Right ventricle myocardium inferior (tissue), 1 donor: ENCODE results near the gene FLT1. TPM values are rescaled to one million over a fixed set of nuclear protein-coding genes. Genes with fewer than 3 reads are reported as not detected.

ENCODE experiments used
- ATAC-seq: fragments of 200-7000 bp; cut with Tn5 transposase; one replicate; pipeline ENCODE4 v1.9.1; 2020; ENCODE audit warnings: mild to moderate bottlenecking, moderate library complexity
- DNase-seq: peaks from one replicate; pipeline ENCODE4 v3.0.0; 2021; ENCODE audit errors: missing footprints
- intact Hi-C: fragments of 100-400 bp; cut with DNase I; formaldehyde crosslinking; loops from one replicate; pipeline ENCODE4 v1.11.0; 2022
- total RNA-seq: library from RNA; stranded (reverse); fragmentation: NEBNext Ultra II Directional; extraction: Animal tissue kit (Norgen Biotek cat#: 25700); gene quantifications from one replicate; pipeline ENCODE4 v1.2.1, GENCODE V29; 2021
- donor health status: DM: no; HTN: yes; CAD: no; lungs with severe emphysema.

Gene FLT1
- total RNA-seq, 1 donor from 2014 or later, result 41.0 TPM

- intact Hi-C loops, result no loop called here
- DNase-seq (no peak), ATAC-seq (no peak)
These were observed 175.4 kb downstream of the FLT1 start for GRCh38 chr13:28319528-28319927.

GRCh38 chr13:28318496-28318895, 176.4 kb downstream of the FLT1 start:
- intact Hi-C loops, result no loop called here
- no peak for DNase-seq
- no peak for ATAC-seq

GRCh38 chr13:28316836-28317235, 178.1 kb downstream of the FLT1 start:
- ATAC-seq (no peak), DNase-seq (no peak)
- intact Hi-C loops, result no loop called here

- DNase-seq, result no peak
- intact Hi-C loops, result no loop called here
- no peak for ATAC-seq
These were observed 178.8 kb downstream of the FLT1 start for GRCh38 chr13:28316129-28316528.

- DNase-seq, result no peak
- intact Hi-C loops, result no loop called here
- ATAC-seq, result no peak
These were observed 180.0 kb downstream of the FLT1 start for GRCh38 chr13:28314879-28315278.

GRCh38 chr13:28313579-28313978, 181.3 kb downstream of the FLT1 start:
- DNase-seq, result no peak
- intact Hi-C loops, result no loop called here

GRCh38 chr13:28306325-28306724, 188.6 kb downstream of the FLT1 start:
- no peak for DNase-seq
- intact Hi-C loops, result no loop called here
- no peak for ATAC-seq

More at GRCh38 chr13:28313579-28313978, 181.3 kb downstream of the FLT1 start:
- no peak for ATAC-seq

- ATAC-seq, result no peak
- DNase-seq, result no peak
- intact Hi-C loops, result no loop called here
These were observed 193.1 kb downstream of the FLT1 start for GRCh38 chr13:28301839-28302238.

- intact Hi-C loops, result no loop called here
- DNase-seq (no peak), ATAC-seq (no peak)
These were observed 195.0 kb downstream of the FLT1 start for GRCh38 chr13:28299916-28300315.

GRCh38 chr13:28297341-28297740, 197.6 kb downstream of the FLT1 start:
- ATAC-seq, result no peak
- intact Hi-C loops, result no loop called here
- DNase-seq, result no peak

- intact Hi-C loops, result no loop called here
- ATAC-seq, result no peak
- no peak for DNase-seq
These were observed 208.7 kb downstream of the FLT1 start for GRCh38 chr13:28286263-28286662.

- no peak for DNase-seq
- intact Hi-C loops, result no loop called here
These were observed 211.3 kb downstream of the FLT1 start for GRCh38 chr13:28283600-28283999.

GRCh38 chr13:28282451-28282850, 212.5 kb downstream of the FLT1 start:
- ATAC-seq, result no peak
- no peak for DNase-seq

More at GRCh38 chr13:28283600-28283999, 211.3 kb downstream of the FLT1 start:
- ATAC-seq, result no peak

GRCh38 chr13:28273919-28274318, 221.0 kb downstream of the FLT1 start:
- DNase-seq, result no peak
- intact Hi-C loops, result no loop called here
- no peak for ATAC-seq

More at GRCh38 chr13:28282451-28282850, 212.5 kb downstream of the FLT1 start:
- intact Hi-C loops, result no loop called here

- ATAC-seq, result no peak
- intact Hi-C loops, result no loop called here
- DNase-seq, result no peak
These were observed 223.7 kb downstream of the FLT1 start for GRCh38 chr13:28271056-28271840.

GRCh38 chr13:28268800-28269223, 226.1 kb downstream of the FLT1 start:
- intact Hi-C loops, result no loop called here
- DNase-seq, result no peak
- no peak for ATAC-seq

- intact Hi-C loops, result no loop called here
- ATAC-seq (no peak), DNase-seq (no peak)
These were observed 227.4 kb downstream of the FLT1 start for GRCh38 chr13:28267497-28267896.

- ATAC-seq (no peak), DNase-seq (no peak)
- intact Hi-C loops, result no loop called here
These were observed 236.5 kb downstream of the FLT1 start for GRCh38 chr13:28258417-28258816.

GRCh38 chr13:28257305-28257704, 237.6 kb downstream of the FLT1 start:
- intact Hi-C loops, result no loop called here
- ATAC-seq (no peak), DNase-seq (no peak)

GRCh38 chr13:28252547-28252946, 242.4 kb downstream of the FLT1 start:
- no peak for DNase-seq
- intact Hi-C loops, result no loop called here
- ATAC-seq, result no peak

- DNase-seq (no peak), ATAC-seq (no peak)
- intact Hi-C loops, result no loop called here
These were observed 243.5 kb downstream of the FLT1 start for GRCh38 chr13:28251466-28251865.
